Keratinocyte (primary cell): ENCODE results near the gene ZNF346. TPM values are rescaled to one million over a fixed set of nuclear protein-coding genes. Genes with fewer than 3 reads are reported as not detected.

Experiments
- DNase-seq: peaks from one replicate; pipeline ENCODE4 v3.0.0-alpha.2; 2011; ENCODE audit warnings: low read depth, missing footprints, low spot score
- FAIRE-seq: peaks from 2 replicates; lab custom pipeline; 2011; peaks lifted over from hg19 to GRCh38; lab: Jason Lieb, UNC
- H2AFZ ChIP-seq: 2 replicates; pipeline ENCODE4 v1.6.0; 2012; ENCODE audit warnings: low read length, control low read depth, inconsistent platforms; ENCODE audit not compliant: control insufficient read depth
- H3K27ac ChIP-seq: 2 replicates; pipeline ENCODE4 v1.5.1; 2011; ENCODE audit warnings: low read length; ENCODE audit not compliant: control insufficient read depth, insufficient read depth
- H3K27me3 ChIP-seq: 3 replicates; pipeline ENCODE4 v1.6.0; 2011; ENCODE audit warnings: low read length; ENCODE audit not compliant: control insufficient read depth, insufficient read depth; ENCODE audit errors: extremely low read depth
- H3K36me3 ChIP-seq, 2 experiments: 2 replicates in 1 of 2; 3 replicates in 1 of 2; pipeline ENCODE4 v1.5.1; 2011; ENCODE audit warnings: low read length in 2 of 2, mild to moderate bottlenecking in 1 of 2; ENCODE audit not compliant: control insufficient read depth in 2 of 2, insufficient read depth in 2 of 2; ENCODE audit errors: extremely low read depth in 1 of 2
- H3K4me1 ChIP-seq: 3 replicates; pipeline ENCODE4 v1.5.1; 2011; ENCODE audit warnings: low read length; ENCODE audit not compliant: control insufficient read depth, insufficient read depth; ENCODE audit errors: extremely low read depth
- H3K4me2 ChIP-seq: 3 replicates; pipeline ENCODE4 v1.6.0; 2011; ENCODE audit warnings: low read depth, low read length; ENCODE audit not compliant: control insufficient read depth, insufficient read depth; ENCODE audit errors: extremely low read depth
- H3K4me3 ChIP-seq, 3 experiments: fragments of 200-600 bp in 1 of 3; sonication (generic) in 1 of 3; 2 replicates in 2 of 3; 3 replicates in 1 of 3; pipeline ENCODE4 v1.5.1; 2011 to 2016; ENCODE audit warnings: low read length in 3 of 3, mild to moderate bottlenecking in 3 of 3, control low read depth in 2 of 3, inconsistent platforms in 1 of 3, low read depth in 1 of 3, mixed read lengths in 1 of 3, mixed run types in 1 of 3, moderate library complexity in 1 of 3; ENCODE audit not compliant: control insufficient read depth in 2 of 3, insufficient read depth in 2 of 3; ENCODE audit errors: extremely low read depth in 1 of 3
- H3K79me2 ChIP-seq: 2 replicates; pipeline ENCODE4 v1.6.0; 2012; ENCODE audit warnings: low read length; ENCODE audit not compliant: control insufficient read depth, insufficient read depth
- H3K9ac ChIP-seq: 3 replicates; pipeline ENCODE4 v1.6.0; 2011; ENCODE audit warnings: low read length; ENCODE audit not compliant: control insufficient read depth, insufficient read depth; ENCODE audit errors: extremely low read depth
- H3K9me1 ChIP-seq: 3 replicates; pipeline ENCODE4 v1.6.0; 2011; ENCODE audit warnings: low read length; ENCODE audit not compliant: control insufficient read depth, insufficient read depth; ENCODE audit errors: extremely low read depth
- H3K9me3 ChIP-seq: 2 replicates; pipeline ENCODE4 v1.5.1; 2012; ENCODE audit warnings: low read depth, low read length; ENCODE audit not compliant: control insufficient read depth
- H4K20me1 ChIP-seq: 3 replicates; pipeline ENCODE4 v1.6.0; 2011; ENCODE audit warnings: low read length; ENCODE audit not compliant: control insufficient read depth, insufficient read depth; ENCODE audit errors: extremely low read depth
- CTCF ChIP-seq, 3 experiments: IDR thresholded peaks in 1 of 3; conservative IDR thresholded peaks in 1 of 3; optimal IDR thresholded peaks in 1 of 3; 2 replicates in 2 of 3; 3 replicates in 1 of 3; pipeline versions ENCODE3 to v1.5.1; 2011; ENCODE audit warnings: low read length in 3 of 3, mild to moderate bottlenecking in 3 of 3, moderate library complexity in 2 of 3, control low read depth in 1 of 3, inconsistent platforms in 1 of 3; ENCODE audit not compliant: insufficient read depth in 2 of 3; ENCODE audit errors: extremely low read depth in 1 of 3
- EZH2 ChIP-seq: IDR thresholded peaks from one replicate; pipeline ENCODE4 v1.6.1; 2012; ENCODE audit warnings: inconsistent platforms, mild to moderate bottlenecking, low read length, moderate library complexity
- dilution Hi-C: fragments of 300-500 bp; cut with MboI; formaldehyde crosslinking; loops from one replicate; pipeline ENCODE4 v1.7.0; 2020; ENCODE audit warnings: low sequenced_read_pairs; ENCODE audit not compliant: extremely low pct_ligation_motif_present
- polyA plus RNA-seq, 5 experiments: library from polyadenylated mRNA; depleted of rRNA in 3 of 5; stranded (reverse) in 3 of 5; stranded (forward) in 1 of 5; unstranded in 1 of 5; fragments of >200 nt; gene quantifications; 1 replicate in 1 of 5; 2 replicates in 3 of 5; 3 replicates in 1 of 5; pipeline versions ENCODE4 v1.2.1 to v1.2.3, GENCODE V29; 2011 to 2012; ENCODE audit warnings: missing spikeins in 2 of 5, low read depth in 1 of 5, low replicate concordance in 1 of 5

The ZNF346 gene
- polyA plus RNA-seq, 1 donor (not counting 4 experiments of a cell fraction or from before 2014, with no cell fraction given): 9.5 TPM

DNA sequence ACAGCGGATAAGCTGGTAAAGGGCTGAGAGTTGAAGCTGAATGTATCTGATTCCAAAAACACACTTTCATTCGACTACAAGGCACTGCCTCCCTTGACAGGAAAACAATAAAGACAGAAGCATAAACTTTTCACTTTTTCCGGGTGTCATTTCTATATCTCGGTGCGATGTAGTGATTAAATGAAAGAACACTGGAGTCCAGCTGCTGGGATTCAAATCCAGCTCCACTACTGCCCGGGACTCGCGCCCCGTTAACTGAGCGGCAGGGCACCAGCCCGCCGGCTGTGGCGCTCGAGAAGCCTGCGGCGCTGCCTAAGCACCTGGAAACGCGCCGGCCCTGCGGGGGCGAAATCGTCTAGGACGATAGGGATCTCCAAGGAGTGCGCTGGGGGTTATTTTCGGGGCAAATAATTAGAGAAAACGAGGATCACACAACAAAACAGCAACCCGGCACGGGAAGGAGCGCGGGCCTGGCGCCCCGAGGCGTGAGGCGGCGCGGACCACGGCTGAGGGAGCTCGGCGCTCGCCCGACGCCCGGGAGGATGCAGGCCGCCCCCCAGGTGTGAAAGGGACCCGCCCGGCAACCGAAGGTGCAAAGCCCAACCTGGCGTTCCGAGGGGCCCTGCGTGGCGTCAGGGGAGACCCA lies 16.8 kb upstream of the ZNF346 start:
- Histone ChIP-seq H3K4me2 (peak overlapping the region; percentile 95), H3K4me3 (peak overlapping the region; percentile 70 to 78 (median 78)), H3K9ac (peak overlapping the region; percentile 82), H3K27me3 (no peaks in the 10 kb centered on the region), H3K4me1 (peaks cover 22% of the 10 kb centered on the region), H3K9me3 (no peaks in the 10 kb centered on the region), H3K9me1 (no peaks in the 10 kb centered on the region), H3K79me2 (peaks cover 58% of the 10 kb centered on the region), H4K20me1 (peaks cover 20% of the 10 kb centered on the region), H3K36me3 (no peaks in the 10 kb centered on the region), H3K27ac (peak overlapping the region; percentile 84), H2AFZ (peak overlapping the region; percentile 79)
- dilution Hi-C loops: no loop called here
- no peak for DNase-seq
- FAIRE-seq: no peak
- TF ChIP-seq EZH2: no peak
- TF ChIP-seq CTCF (optimal IDR thresholded peaks at IDR 0.05 in 1 of 3, IDR thresholded peaks at IDR 0.05 in 1 of 3, conservative IDR thresholded peaks at IDR 0.05 in 1 of 3; ENCODE audit: extremely low read depth in 1 of 3, insufficient read depth in 2 of 3, low read length in 3 of 3): peak; percentile 34 to 49 (median 41)

DNA sequence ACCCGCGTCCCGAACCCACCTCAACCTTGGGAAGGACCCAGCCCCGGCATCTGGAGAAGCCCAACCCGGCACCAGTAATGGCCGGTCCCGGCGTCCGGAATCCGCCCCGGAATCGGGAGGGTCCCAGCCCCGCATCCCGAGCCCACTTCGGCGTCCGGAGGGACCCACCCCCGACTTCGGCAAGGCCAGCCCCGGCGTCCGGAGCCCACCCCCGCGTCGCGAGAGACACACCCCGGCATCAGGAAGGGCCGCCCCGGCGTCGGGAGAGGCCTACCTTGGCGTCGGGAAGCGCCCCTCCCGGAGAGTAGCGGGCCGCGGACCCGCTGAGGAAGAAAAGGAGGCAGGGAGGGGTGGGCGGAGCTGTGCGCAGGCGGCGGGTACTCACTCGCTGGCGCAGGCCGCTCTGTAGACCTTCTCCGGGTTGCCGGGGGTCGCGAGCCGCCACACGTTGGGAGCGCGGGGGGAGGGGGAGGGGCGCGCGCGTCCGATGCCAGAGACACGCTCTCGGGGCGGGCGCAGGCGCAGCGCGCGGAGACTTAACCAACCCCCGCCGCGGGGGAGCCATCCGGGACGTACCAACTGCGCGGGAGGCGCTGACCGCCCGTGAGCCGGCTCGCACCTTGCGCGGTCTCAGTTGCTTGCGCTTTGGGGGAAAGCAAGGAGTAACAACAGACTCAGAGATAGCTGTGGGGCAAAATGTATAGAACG lies 16.1 kb upstream of the ZNF346 start, which contains the start of gene UIMC1:
TSS of gene UIMC1 (minus strand) at position 515 of the 708 bp plus-strand sequence. CDS start 24,164 bp downstream, outside the sequence.
- dilution Hi-C loops: no loop called here

More for the DNA sequence above, 16.1 kb upstream of the ZNF346 start, which contains the start of gene UIMC1:
- no peaks in the 10 kb centered on the region for H3K36me3 ChIP-seq
- peak within 1 kb of the TSS; percentile 82 for H3K9ac ChIP-seq
- DNase-seq (no peak), FAIRE-seq (no peak)
- H3K9me3 ChIP-seq: no peaks in the 10 kb centered on the region
- peak within 1 kb of the TSS; percentile 83 for H2AFZ ChIP-seq
- peak within 1 kb of the TSS; percentile 95 for H3K4me2 ChIP-seq
- H3K9me1 ChIP-seq: no peaks in the 10 kb centered on the region
- no peaks in the 10 kb centered on the region for H3K27me3 ChIP-seq
- peaks cover 51% of the 10 kb centered on the region for H3K79me2 ChIP-seq
- no peak for TF ChIP-seq EZH2
- TF ChIP-seq CTCF (optimal IDR thresholded peaks at IDR 0.05 in 1 of 3, IDR thresholded peaks at IDR 0.05 in 1 of 3, conservative IDR thresholded peaks at IDR 0.05 in 1 of 3; ENCODE audit: extremely low read depth in 1 of 3, insufficient read depth in 2 of 3, low read length in 3 of 3): no peak
- H3K4me3 ChIP-seq: peak within 1 kb of the TSS; percentile 70 to 78 (median 78)
- H3K4me1 ChIP-seq: peaks cover 22% of the 10 kb centered on the region
- peak within 1 kb of the TSS; percentile 84 for H3K27ac ChIP-seq
- H4K20me1 ChIP-seq: peaks cover 20% of the 10 kb centered on the region
